Measurements from ENCODE around the gene ARMC2. TPM values are rescaled to one million over a fixed set of nuclear protein-coding genes. Genes with fewer than 3 reads are reported as not detected.

Gene ARMC2
- total RNA-seq, 1 donor: 1.4 TPM

GRCh38 chr6:108988765-108989164 is 140.5 kb downstream of the ARMC2 start:
- TF ChIP-seq CTCF (IDR thresholded peaks at IDR 0.05; ENCODE audit: extremely low read depth, low read depth, low read length): no peak
- Histone ChIP-seq H3K27ac (ENCODE audit: low read depth, low read length) (no peak overlapping the region), H3K79me2 (ENCODE audit: insufficient read depth, low read length) (no peaks in the 10 kb centered on the region), H3K4me3 (ENCODE audit: insufficient read depth, low read length) (no peak overlapping the region), H2AFZ (ENCODE audit: low read length) (no peak overlapping the region), H3K27me3 (ENCODE audit: insufficient read depth, low read length) (no peaks in the 10 kb centered on the region), H3K4me1 (ENCODE audit: insufficient read depth, low read length) (no peaks in the 10 kb centered on the region), H3K36me3 (ENCODE audit: insufficient read depth, low read length) (peaks cover 29% of the 10 kb centered on the region), H3K4me2 (ENCODE audit: insufficient read depth, low read length) (no peak overlapping the region), H3K9me3 (ENCODE audit: low read depth, low read length) (no peaks in the 10 kb centered on the region), H4K20me1 (ENCODE audit: insufficient read depth, low read length) (no peaks in the 10 kb centered on the region)
- DNase-seq (ENCODE audit: insufficient read length, low spot score, missing footprints): no peak

- H3K4me3 ChIP-seq (ENCODE audit: insufficient read depth, low read length): no peak overlapping the region
- DNase-seq (ENCODE audit: insufficient read length, low spot score, missing footprints): no peak
- no peak for TF ChIP-seq CTCF (IDR thresholded peaks at IDR 0.05; ENCODE audit: extremely low read depth, low read depth, low read length)
- no peak overlapping the region for H3K27ac ChIP-seq (ENCODE audit: low read depth, low read length)
- no peak overlapping the region for H2AFZ ChIP-seq (ENCODE audit: low read length)
- no peaks in the 10 kb centered on the region for H3K4me1 ChIP-seq (ENCODE audit: insufficient read depth, low read length)
- no peaks in the 10 kb centered on the region for H3K9me3 ChIP-seq (ENCODE audit: low read depth, low read length)
- H3K27me3 ChIP-seq (ENCODE audit: insufficient read depth, low read length): no peaks in the 10 kb centered on the region
- H3K36me3 ChIP-seq (ENCODE audit: insufficient read depth, low read length): peaks cover 29% of the 10 kb centered on the region
- H4K20me1 ChIP-seq (ENCODE audit: insufficient read depth, low read length): no peaks in the 10 kb centered on the region
- H3K79me2 ChIP-seq (ENCODE audit: insufficient read depth, low read length): no peaks in the 10 kb centered on the region
- H3K4me2 ChIP-seq (ENCODE audit: insufficient read depth, low read length): no peak overlapping the region
These were observed 141.5 kb downstream of the ARMC2 start for GRCh38 chr6:108989700-108990099.

GRCh38 chr6:108993876-108994275 is 145.7 kb downstream of the ARMC2 start:
- no peak overlapping the region for H2AFZ ChIP-seq (ENCODE audit: low read length)
- no peak overlapping the region for H3K4me3 ChIP-seq (ENCODE audit: insufficient read depth, low read length)
- TF ChIP-seq CTCF (IDR thresholded peaks at IDR 0.05; ENCODE audit: extremely low read depth, low read depth, low read length): no peak

GRCh38 chr6:108995296-108995695 is 147.1 kb downstream of the ARMC2 start:
- Histone ChIP-seq H3K4me2 (ENCODE audit: insufficient read depth, low read length) (no peak overlapping the region), H3K27me3 (ENCODE audit: insufficient read depth, low read length) (no peaks in the 10 kb centered on the region), H3K79me2 (ENCODE audit: insufficient read depth, low read length) (no peaks in the 10 kb centered on the region), H3K4me1 (ENCODE audit: insufficient read depth, low read length) (no peaks in the 10 kb centered on the region), H3K36me3 (ENCODE audit: insufficient read depth, low read length) (peaks cover 23% of the 10 kb centered on the region), H4K20me1 (ENCODE audit: insufficient read depth, low read length) (no peaks in the 10 kb centered on the region), H3K4me3 (ENCODE audit: insufficient read depth, low read length) (no peak overlapping the region), H3K27ac (ENCODE audit: low read depth, low read length) (no peak overlapping the region), H2AFZ (ENCODE audit: low read length) (no peak overlapping the region), H3K9me3 (ENCODE audit: low read depth, low read length) (no peaks in the 10 kb centered on the region)
- DNase-seq (ENCODE audit: insufficient read length, low spot score, missing footprints): no peak
- no peak for TF ChIP-seq CTCF (IDR thresholded peaks at IDR 0.05; ENCODE audit: extremely low read depth, low read depth, low read length)

More at GRCh38 chr6:108993876-108994275, 145.7 kb downstream of the ARMC2 start:
- Histone ChIP-seq H3K9me3 (ENCODE audit: low read depth, low read length) (no peaks in the 10 kb centered on the region), H3K27ac (ENCODE audit: low read depth, low read length) (no peak overlapping the region), H3K36me3 (ENCODE audit: insufficient read depth, low read length) (peaks cover 27% of the 10 kb centered on the region), H3K79me2 (ENCODE audit: insufficient read depth, low read length) (no peaks in the 10 kb centered on the region), H3K27me3 (ENCODE audit: insufficient read depth, low read length) (no peaks in the 10 kb centered on the region), H3K4me2 (ENCODE audit: insufficient read depth, low read length) (no peak overlapping the region), H3K4me1 (ENCODE audit: insufficient read depth, low read length) (no peaks in the 10 kb centered on the region), H4K20me1 (ENCODE audit: insufficient read depth, low read length) (no peaks in the 10 kb centered on the region)
- no peak for DNase-seq (ENCODE audit: insufficient read length, low spot score, missing footprints)
